HG03135 (cell line): ENCODE data around the gene MED26.
"Not testable (repeated sequence)": the region's sequence is repeated elsewhere in the genome, so short reads cannot be mapped to it uniquely, and the experiment has no call there.

ENCODE experiments used
- ATAC-seq: cut with Tn5 transposase; IDR thresholded peaks from one replicate; pipeline ENCODE4 v1.9.1; 2021; ENCODE audit warnings: mild to moderate bottlenecking, moderate library complexity; ENCODE audit not compliant: unreplicated experiment

MED26 gene

GRCh38 chr19:16575861-16576689 is 51.9 kb downstream of the MED26 start:
- ATAC-seq: no peak

DNA sequence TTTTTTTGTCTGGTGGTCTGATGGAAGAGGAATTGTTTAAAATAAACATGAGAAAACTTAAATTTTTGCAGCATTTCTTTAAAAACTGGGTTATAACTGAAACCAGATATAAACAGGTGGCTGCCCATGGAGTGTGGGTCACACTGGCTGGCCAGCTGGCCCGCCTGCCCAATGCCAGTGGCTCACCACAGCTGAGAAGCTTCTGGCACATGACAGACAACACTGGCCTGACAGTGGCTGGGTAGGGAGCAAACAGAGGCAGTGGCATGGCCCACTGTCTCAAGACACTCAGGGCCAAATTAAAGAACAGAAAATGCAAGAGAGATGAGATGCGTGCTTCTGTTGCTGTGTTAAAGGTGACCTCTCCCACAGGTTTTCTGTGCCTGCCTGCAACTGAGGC is 52.7 kb downstream of the MED26 start:
- ATAC-seq: no peak

DNA sequence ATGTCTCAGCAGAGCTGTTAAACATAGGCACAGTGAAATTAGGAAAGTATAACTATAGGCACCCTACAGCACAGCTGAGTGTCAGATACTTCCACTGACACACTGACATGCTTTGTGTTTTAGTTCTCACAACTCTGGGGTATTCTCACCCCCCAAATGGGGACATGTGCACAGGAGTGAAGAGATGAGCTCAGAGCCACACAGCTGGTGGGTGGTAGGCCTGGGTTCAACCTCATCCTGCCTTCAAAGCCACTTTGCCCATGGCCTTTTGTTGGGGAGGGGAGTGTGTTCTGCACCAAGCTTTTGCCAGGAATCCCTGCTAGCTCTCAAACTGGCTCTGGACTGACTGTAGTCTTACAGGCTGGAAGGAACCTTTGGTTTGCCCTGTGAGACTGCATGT is 54.1 kb downstream of the MED26 start:
- ATAC-seq: no peak

GRCh38 chr19:16573296-16573695 is 54.7 kb downstream of the MED26 start:
- no peak for ATAC-seq

GRCh38 chr19:16572332-16573211 is 55.4 kb downstream of the MED26 start, which contains the start of gene SLC35E1:
Gene SLC35E1 (minus strand): TSS chr19:16572415. CDS start chr19:16572364, 51 bp downstream.
- ATAC-seq: peak; percentile 82

GRCh38 chr19:16571822-16572331 is 56.1 kb downstream of the MED26 start:
- peak; percentile 22 for ATAC-seq

- no peak for ATAC-seq
These were observed 56.7 kb downstream of the MED26 start for GRCh38 chr19:16571283-16571682.

GRCh38 chr19:16569609-16570320 is 58.2 kb downstream of the MED26 start:
- ATAC-seq: no peak

- ATAC-seq: no peak
These were observed 61.3 kb downstream of the MED26 start for GRCh38 chr19:16566702-16567101.

- ATAC-seq: no peak
These were observed 61.8 kb downstream of the MED26 start for GRCh38 chr19:16566161-16566560.

- ATAC-seq: no peak
These were observed 63.2 kb downstream of the MED26 start for GRCh38 chr19:16564842-16565241.

DNA sequence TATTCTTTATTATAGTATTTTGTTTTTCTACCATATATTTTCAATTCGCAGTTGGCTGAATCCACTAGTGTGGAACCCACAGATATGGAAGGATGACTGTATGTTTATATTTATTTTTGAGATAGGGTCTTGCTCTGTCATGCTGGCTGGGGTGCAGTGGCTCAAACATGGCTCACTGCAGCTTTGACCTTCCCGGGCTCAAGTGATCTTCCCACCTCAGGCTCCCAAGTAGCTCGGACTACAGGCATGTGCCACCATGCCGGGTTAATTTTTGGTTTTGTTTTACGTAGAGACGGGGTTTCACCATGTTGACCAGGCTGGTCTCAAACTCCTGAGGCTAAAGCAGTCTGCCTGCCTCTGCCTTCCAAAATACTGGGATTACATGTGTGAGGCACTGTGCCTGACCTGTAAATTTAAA is 65.4 kb downstream of the MED26 start:
- ATAC-seq: no peak

GRCh38 chr19:16561382-16561781 is 66.6 kb downstream of the MED26 start:
- no peak for ATAC-seq

GRCh38 chr19:16559780-16560276 is 68.2 kb downstream of the MED26 start:
- ATAC-seq: no peak

DNA sequence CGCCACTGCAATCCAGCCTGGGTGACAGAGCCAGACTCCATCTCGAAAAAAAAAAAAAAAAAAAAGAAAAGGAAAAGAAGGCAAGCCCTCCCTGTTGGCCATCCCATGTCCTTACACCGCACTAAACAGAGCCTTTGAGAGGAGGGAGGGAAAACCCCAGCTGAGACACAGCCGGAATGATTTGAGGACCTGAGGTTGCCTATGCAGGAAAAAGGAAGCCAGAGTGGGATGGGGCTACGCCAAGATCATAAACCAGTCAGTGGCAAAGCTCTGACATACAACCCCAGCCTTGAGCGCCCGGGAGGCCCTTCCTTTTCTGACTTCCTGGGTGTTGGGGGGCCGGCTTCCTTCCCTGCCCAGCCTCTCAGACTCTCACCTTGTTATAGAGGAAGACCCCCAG is 73.2 kb downstream of the MED26 start:
- no peak for ATAC-seq

DNA sequence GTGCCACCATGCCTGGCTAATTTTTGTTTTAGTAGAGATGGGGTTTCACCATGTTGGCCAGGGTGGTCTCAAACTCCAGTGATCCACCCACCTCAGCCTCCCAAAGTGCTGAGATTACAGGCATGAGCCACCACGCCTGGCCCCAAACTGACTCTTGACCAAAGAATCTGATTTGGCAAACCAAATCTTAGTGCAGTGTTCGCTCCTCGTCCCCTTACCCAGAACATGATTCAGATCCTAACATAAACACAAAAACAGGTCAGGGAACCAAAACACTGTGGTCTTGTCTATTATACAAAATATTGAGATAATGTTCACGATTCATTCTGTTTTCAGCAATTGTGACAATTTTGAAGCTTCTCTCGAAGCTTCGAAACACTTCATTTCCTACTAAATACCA is 76.1 kb downstream of the MED26 start:
- not testable (repeated sequence) for ATAC-seq

GRCh38 chr19:16548956-16549355 is 79.0 kb downstream of the MED26 start:
- ATAC-seq: no peak

DNA sequence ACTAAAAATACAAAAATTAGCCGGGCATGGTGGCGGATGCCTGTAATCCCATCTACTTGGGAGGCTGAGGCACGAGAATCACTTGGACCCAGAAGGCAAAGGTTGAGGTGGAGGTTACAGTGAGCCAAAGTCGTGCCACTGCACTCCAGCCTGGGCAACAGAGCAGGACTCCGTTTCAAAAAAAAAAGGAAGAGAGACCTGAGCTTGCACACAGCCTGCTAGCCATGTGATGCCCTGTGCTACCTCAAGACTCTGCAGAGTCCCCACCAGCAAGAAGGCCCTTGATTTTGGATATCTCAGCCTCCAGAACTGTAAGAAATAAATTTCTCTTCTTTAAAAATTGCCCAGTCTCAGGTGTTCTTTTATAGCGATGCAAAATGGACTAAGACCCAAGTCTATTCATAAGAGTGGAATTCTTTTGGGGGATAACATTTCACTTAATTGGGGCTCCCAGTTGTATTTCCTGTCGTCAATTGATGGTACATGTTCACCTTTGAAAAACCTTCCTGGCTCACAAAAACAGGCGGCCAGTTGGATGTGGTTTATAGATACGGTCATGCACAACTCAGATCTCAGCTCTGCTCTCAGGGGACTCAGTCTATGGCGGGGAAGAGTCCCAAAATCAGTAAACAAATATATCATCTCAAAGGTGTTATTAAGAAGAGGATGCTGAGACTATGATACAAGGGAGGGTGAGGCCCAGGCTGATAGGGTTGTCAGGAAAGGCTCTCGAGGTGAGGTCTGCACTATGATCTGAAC is 83.4 kb downstream of the MED26 start:
- no peak for ATAC-seq

DNA sequence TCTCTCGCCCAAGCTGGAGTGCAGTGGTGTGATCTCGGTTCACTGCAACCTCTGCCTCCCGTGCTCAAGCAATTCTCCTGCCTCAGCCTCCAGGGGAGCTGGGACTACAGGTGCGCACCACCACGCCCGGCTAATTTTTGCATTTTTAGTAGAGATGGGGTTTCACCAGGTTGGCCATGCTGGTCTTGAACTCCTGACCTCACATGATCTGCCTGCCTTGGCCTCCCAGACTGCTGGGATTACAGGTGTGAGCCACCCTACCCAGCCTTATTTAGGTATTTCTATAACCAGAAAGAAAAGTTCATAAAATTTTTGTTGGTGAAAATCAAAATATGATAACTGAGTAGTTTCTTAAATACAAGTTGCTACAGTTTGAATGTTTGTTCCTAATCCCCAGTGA is 84.3 kb downstream of the MED26 start:
- ATAC-seq: not testable (repeated sequence)

GRCh38 chr19:16542910-16543472 is 85.0 kb downstream of the MED26 start:
- no peak for ATAC-seq
